ENCODE results near the gene EFCAB8. TPM values are rescaled to one million over a fixed set of nuclear protein-coding genes. Genes with fewer than 3 reads are reported as not detected.

EFCAB8 gene
- total RNA-seq, 1 experiment from 2014 or later: 0.09 TPM

DNA sequence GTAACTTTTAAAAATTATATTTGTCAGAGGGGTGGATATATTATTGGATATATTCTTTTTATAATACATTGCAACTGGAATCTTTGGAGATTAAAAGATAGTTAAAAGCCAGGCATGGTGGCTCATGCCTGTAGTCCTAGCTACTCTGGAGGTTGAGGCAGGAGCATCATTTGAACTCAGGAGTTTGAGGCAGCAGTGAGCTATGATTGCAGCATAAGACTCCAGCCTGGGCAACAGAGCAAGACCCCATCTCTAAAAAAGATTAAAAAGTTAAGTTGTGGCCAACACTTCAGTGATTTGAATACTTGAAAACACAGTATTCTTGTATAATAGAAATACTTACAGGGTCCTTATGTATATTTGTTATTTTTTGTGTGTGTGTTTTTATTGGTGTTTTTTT is 23.8 kb upstream of the EFCAB8 start:
- peaks cover 38 to 90% (median 78%) of the 10 kb centered on the region in 3 experiments; a peak in 6 of 7 replicates for H3K36me3 Mint-ChIP-seq (ENCODE audit: insufficient read depth in 1 of 3, low read depth in 3 of 3)
- H3K79me1 ChIP-seq (ENCODE audit: insufficient read depth, low read depth, low read length, poor library complexity, severe bottlenecking): peaks cover 4% of the 10 kb centered on the region
- no peak overlapping the region for H3K4me3 Mint-ChIP-seq
- no peak overlapping the region for H4K8ac ChIP-seq (replicated peaks; ENCODE audit: insufficient read length, low read depth, low read length)
- H3K9me3 ChIP-seq (ENCODE audit: control insufficient read depth, low read depth, low read length): no peaks in the 10 kb centered on the region
- H2BK120ac ChIP-seq (ENCODE audit: low read depth, low read length, poor library complexity, severe bottlenecking): no peak overlapping the region
- DNase-seq: no peak
- no peak overlapping the region for H2BK15ac ChIP-seq (ENCODE audit: low read depth, low read length)
- no peak overlapping the region for H2BK5ac ChIP-seq (ENCODE audit: insufficient read length, low read length)
- no peak overlapping the region for H3K14ac ChIP-seq (ENCODE audit: insufficient read depth, low read length)
- H3K79me2 ChIP-seq (ENCODE audit: insufficient read depth, low read length): peaks cover 4% of the 10 kb centered on the region; the same call in 1 of the 2 replicates
- no peak overlapping the region for H3K18ac ChIP-seq (ENCODE audit: insufficient read length, low read depth, low read length)
- H3K56ac ChIP-seq (ENCODE audit: insufficient read length, low read depth, low read length): no peak overlapping the region
- H3K27me3 Mint-ChIP-seq (ENCODE audit: low read depth): no peaks in the 10 kb centered on the region
- no peak overlapping the region for H3K4ac ChIP-seq (ENCODE audit: low read depth, low read length)
- no peak overlapping the region for H2AFZ ChIP-seq (ENCODE audit: low read length)
- H3K27ac ChIP-seq (ENCODE audit: insufficient read length, low read depth, low read length): no peak overlapping the region
- H3K9ac ChIP-seq (ENCODE audit: extremely low read depth, insufficient read length, low read length): no peak overlapping the region
- no peak overlapping the region for H3K27ac Mint-ChIP-seq
- no peak overlapping the region for H2AK5ac ChIP-seq (ENCODE audit: insufficient read length, low read length)
- H3K23ac ChIP-seq (ENCODE audit: insufficient read length, low read depth, low read length): no peak overlapping the region
- no peak overlapping the region for H4K91ac ChIP-seq (ENCODE audit: insufficient read length, low read depth, low read length)
- H3T11ph ChIP-seq (ENCODE audit: low read length): no peak overlapping the region
- H2BK20ac ChIP-seq (ENCODE audit: low read depth, low read length, poor library complexity, severe bottlenecking): no peak overlapping the region
- no peaks in the 10 kb centered on the region for H4K20me1 ChIP-seq (ENCODE audit: control insufficient read depth, insufficient read depth, insufficient read length)
- no peak overlapping the region for H2BK12ac ChIP-seq (ENCODE audit: insufficient read length, low read depth, low read length)
- H3K9me3 Mint-ChIP-seq: no peaks in the 10 kb centered on the region
- no peaks in the 10 kb centered on the region for H3K23me2 ChIP-seq (ENCODE audit: insufficient read length, low read depth, low read length, poor library complexity, severe bottlenecking)
- no peak overlapping the region for H3K4me2 ChIP-seq (ENCODE audit: insufficient read depth, insufficient read length, low read length)
- H3K4me1 Mint-ChIP-seq: no peaks in the 10 kb centered on the region
- H3K4me1 ChIP-seq (ENCODE audit: insufficient read depth, low read length): no peaks in the 10 kb centered on the region
- TF ChIP-seq, protein P1, sequence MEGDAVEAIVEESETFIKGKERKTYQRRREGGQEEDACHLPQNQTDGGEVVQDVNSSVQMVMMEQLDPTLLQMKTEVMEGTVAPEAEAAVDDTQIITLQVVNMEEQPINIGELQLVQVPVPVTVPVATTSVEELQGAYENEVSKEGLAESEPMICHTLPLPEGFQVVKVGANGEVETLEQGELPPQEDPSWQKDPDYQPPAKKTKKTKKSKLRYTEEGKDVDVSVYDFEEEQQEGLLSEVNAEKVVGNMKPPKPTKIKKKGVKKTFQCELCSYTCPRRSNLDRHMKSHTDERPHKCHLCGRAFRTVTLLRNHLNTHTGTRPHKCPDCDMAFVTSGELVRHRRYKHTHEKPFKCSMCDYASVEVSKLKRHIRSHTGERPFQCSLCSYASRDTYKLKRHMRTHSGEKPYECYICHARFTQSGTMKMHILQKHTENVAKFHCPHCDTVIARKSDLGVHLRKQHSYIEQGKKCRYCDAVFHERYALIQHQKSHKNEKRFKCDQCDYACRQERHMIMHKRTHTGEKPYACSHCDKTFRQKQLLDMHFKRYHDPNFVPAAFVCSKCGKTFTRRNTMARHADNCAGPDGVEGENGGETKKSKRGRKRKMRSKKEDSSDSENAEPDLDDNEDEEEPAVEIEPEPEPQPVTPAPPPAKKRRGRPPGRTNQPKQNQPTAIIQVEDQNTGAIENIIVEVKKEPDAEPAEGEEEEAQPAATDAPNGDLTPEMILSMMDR (conservative IDR thresholded peaks at IDR 0.05): no peak
- H4K5ac ChIP-seq (ENCODE audit: insufficient read length, low read depth, low read length): no peak overlapping the region
- no peaks in the 10 kb centered on the region for H3K27me3 ChIP-seq (ENCODE audit: insufficient read depth, low read length)

Data from H9 (cell line).